Parathyroid adenoma (tissue), 2 donors: ENCODE measurements around the gene ATRIP.
"Not testable (repeated sequence)": the region's sequence is repeated elsewhere in the genome, so short reads cannot be mapped to it uniquely, and the experiment has no call there.

ENCODE experiments used
- H2AFZ ChIP-seq: fragments of 300-600 bp; sonication (generic); one replicate; pipeline ENCODE4 v1.7.0; 2017; ENCODE audit warnings: antibody characterized with exemption, mild to moderate bottlenecking
- H3K27ac ChIP-seq: fragments of 300-600 bp; sonication (generic); one replicate; pipeline ENCODE4 v1.7.0; 2017
- H3K27me3 ChIP-seq: fragments of 300-600 bp; sonication (generic); one replicate; pipeline ENCODE4 v1.7.0; 2017; ENCODE audit warnings: low read length; ENCODE audit not compliant: control insufficient read depth, insufficient read depth
- H3K36me3 ChIP-seq: fragments of 300-600 bp; sonication (generic); one replicate; pipeline ENCODE4 v1.7.0; 2017; ENCODE audit warnings: low read length; ENCODE audit not compliant: control insufficient read depth, insufficient read depth
- H3K4me1 ChIP-seq: fragments of 300-600 bp; sonication (generic); one replicate; pipeline ENCODE4 v1.7.0; 2017; ENCODE audit warnings: control low read depth
- H3K4me2 ChIP-seq: fragments of 300-600 bp; sonication (generic); one replicate; pipeline ENCODE4 v1.7.0; 2017; ENCODE audit warnings: low read length
- H3K4me3 ChIP-seq: fragments of 300-600 bp; sonication (generic); one replicate; pipeline ENCODE4 v1.7.0; 2017; ENCODE audit warnings: low read depth, low read length
- H3K79me2 ChIP-seq: fragments of 300-600 bp; sonication (generic); one replicate; pipeline ENCODE4 v1.7.0; 2017; ENCODE audit warnings: control low read depth
- H3K9ac ChIP-seq: fragments of 300-600 bp; sonication (generic); one replicate; pipeline ENCODE4 v1.7.0; 2017; ENCODE audit warnings: mild to moderate bottlenecking
- H3K9me3 ChIP-seq: fragments of 300-600 bp; sonication (generic); one replicate; pipeline ENCODE4 v1.7.0; 2017; ENCODE audit warnings: low read length; ENCODE audit not compliant: control insufficient read depth
- CTCF ChIP-seq: fragments of 300-600 bp; sonication (generic); IDR thresholded peaks from one replicate; pipeline ENCODE4 v1.7.0; 2017; ENCODE audit warnings: antibody characterized with exemption, mild to moderate bottlenecking
- donor health status: primary hyperparathyroidism.

ATRIP gene

DNA sequence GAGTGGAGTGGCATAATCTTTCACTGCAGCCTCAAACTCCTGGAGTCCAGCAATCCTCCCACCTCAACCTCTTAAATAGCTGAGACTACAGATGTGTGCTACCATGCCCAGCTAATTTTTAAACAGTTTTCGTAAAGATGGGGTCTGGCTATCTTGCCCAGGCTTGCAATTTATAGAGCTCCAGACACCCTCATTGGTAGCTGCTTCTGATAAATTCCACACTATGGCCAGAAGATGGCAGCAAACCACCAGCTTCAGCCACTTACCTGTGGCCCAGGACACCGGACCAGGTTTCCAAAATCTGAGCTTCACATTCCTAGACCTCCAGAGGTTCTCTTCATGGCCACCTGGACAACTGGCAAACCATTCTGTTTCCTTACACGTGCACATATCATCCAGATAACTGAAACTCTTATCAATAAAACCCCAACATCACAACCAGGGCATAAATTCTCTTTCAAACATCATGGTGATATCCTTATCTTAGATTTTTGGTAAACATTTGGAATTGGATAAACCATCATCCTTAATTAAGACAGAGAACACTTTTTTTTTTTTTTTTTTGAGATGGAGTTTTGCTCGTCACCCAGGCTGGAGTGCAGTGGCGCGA, 45.6 kb upstream of the ATRIP start:
- no peaks in the 10 kb centered on the region for H3K4me1 ChIP-seq

DNA sequence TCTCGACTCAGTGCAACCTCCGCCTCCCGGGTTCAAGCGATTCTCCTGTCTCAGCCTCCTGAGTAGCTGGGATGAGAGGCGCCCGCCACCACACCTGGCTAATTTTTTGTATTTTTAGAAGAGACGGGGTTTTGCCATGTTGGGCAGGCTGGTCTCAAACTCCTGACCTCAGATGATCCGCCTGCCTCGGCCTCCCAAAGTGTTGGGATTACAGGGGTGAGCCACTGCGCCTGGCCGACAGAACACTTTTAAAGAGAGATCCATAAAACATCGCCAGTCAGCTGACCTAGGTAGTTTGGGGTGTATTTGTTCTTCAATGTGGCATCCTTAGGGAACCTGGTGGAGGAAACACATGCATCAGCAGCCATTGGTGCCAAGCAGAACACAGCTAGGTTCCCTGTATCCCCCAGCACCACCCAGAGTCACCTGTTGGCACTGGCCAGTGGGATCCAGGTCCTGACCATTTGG, 45.1 kb upstream of the ATRIP start:
- H3K27me3 ChIP-seq, H3K4me3 ChIP-seq, H3K9ac ChIP-seq, H3K9me3 ChIP-seq, H3K36me3 ChIP-seq, H2AFZ ChIP-seq, H3K27ac ChIP-seq, H3K4me1 ChIP-seq, H3K79me2 ChIP-seq, H3K4me2 ChIP-seq: not testable (repeated sequence)

More for the DNA sequence above, 45.6 kb upstream of the ATRIP start:
- Histone ChIP-seq H3K27me3 (no peaks in the 10 kb centered on the region), H3K79me2 (no peaks in the 10 kb centered on the region), H3K9ac (no peak overlapping the region), H3K4me2 (no peak overlapping the region), H3K4me3 (no peak overlapping the region), H3K9me3 (no peaks in the 10 kb centered on the region), H3K27ac (no peak overlapping the region), H2AFZ (no peak overlapping the region), H3K36me3 (no peaks in the 10 kb centered on the region)
- TF ChIP-seq CTCF: peak; percentile 81

GRCh38 chr3:48402281-48402732, 44.2 kb upstream of the ATRIP start:
- Histone ChIP-seq H3K4me1 (no peaks in the 10 kb centered on the region), H3K9ac (no peak overlapping the region), H3K9me3 (no peaks in the 10 kb centered on the region), H3K79me2 (no peaks in the 10 kb centered on the region), H3K27ac (no peak overlapping the region), H3K36me3 (no peaks in the 10 kb centered on the region), H2AFZ (no peak overlapping the region), H3K4me2 (no peak overlapping the region), H3K27me3 (no peaks in the 10 kb centered on the region), H3K4me3 (no peak overlapping the region)
- no peak for TF ChIP-seq CTCF

GRCh38 chr3:48402907-48403306, 43.6 kb upstream of the ATRIP start:
- Histone ChIP-seq H3K27ac (no peak overlapping the region), H3K27me3 (no peaks in the 10 kb centered on the region), H3K9ac (no peak overlapping the region), H3K79me2 (no peaks in the 10 kb centered on the region), H3K9me3 (no peaks in the 10 kb centered on the region), H2AFZ (no peak overlapping the region), H3K4me1 (no peaks in the 10 kb centered on the region), H3K4me2 (no peak overlapping the region), H3K4me3 (no peak overlapping the region), H3K36me3 (no peaks in the 10 kb centered on the region)
- no peak for TF ChIP-seq CTCF

- Histone ChIP-seq H2AFZ (no peak overlapping the region), H3K27me3 (no peaks in the 10 kb centered on the region), H3K4me3 (no peak overlapping the region), H3K36me3 (no peaks in the 10 kb centered on the region), H3K27ac (no peak overlapping the region), H3K79me2 (no peaks in the 10 kb centered on the region), H3K9me3 (no peaks in the 10 kb centered on the region), H3K4me1 (no peaks in the 10 kb centered on the region), H3K9ac (no peak overlapping the region), H3K4me2 (no peak overlapping the region)
- no peak for TF ChIP-seq CTCF
These were observed 42.8 kb upstream of the ATRIP start for GRCh38 chr3:48403533-48404439.
